MM.1S (cell line): ENCODE data around the gene ZKSCAN1.
A peak's percentile ranks its signal among the peaks of the same experiment; 100 is the strongest.

Source experiments
- DNase-seq: peaks from one replicate; pipeline ENCODE4 v3.0.0-alpha.2; 2015
- H2AFZ ChIP-seq: fragments of 300-600 bp; sonication (generic); 2 replicates; pipeline ENCODE4 v1.6.0; 2016; ENCODE audit warnings: antibody characterized with exemption, low read length
- H3F3A ChIP-seq: fragments of 300-600 bp; sonication (generic); 2 replicates; pipeline ENCODE4 v1.6.1; 2016; ENCODE audit warnings: mild to moderate bottlenecking, antibody characterized with exemption, low read length, moderate library complexity, mixed read lengths; ENCODE audit not compliant: insufficient read depth
- H3K27ac ChIP-seq: fragments of 300-600 bp; sonication (generic); 2 replicates; pipeline ENCODE4 v1.5.1; 2016; ENCODE audit warnings: mild to moderate bottlenecking, low read length
- H3K27me3 ChIP-seq: fragments of 300-600 bp; sonication (generic); replicated peaks from 2 replicates; pipeline ENCODE4 v1.6.0; 2016; ENCODE audit warnings: low read length; ENCODE audit not compliant: insufficient read depth
- H3K36me3 ChIP-seq: fragments of 300-600 bp; sonication (generic); replicated peaks from 2 replicates; pipeline ENCODE4 v1.6.1; 2016; ENCODE audit warnings: mild to moderate bottlenecking, low read length, mixed read lengths; ENCODE audit not compliant: insufficient read depth
- H3K4me1 ChIP-seq: fragments of 300-600 bp; sonication (generic); 2 replicates; pipeline ENCODE4 v1.6.1; 2016; ENCODE audit warnings: low read length, mixed read lengths
- H3K4me2 ChIP-seq: fragments of 300-600 bp; sonication (generic); 2 replicates; pipeline ENCODE4 v1.6.0; 2016; ENCODE audit warnings: low read depth, low read length
- H3K4me3 ChIP-seq: fragments of 300-600 bp; sonication (generic); 2 replicates; pipeline ENCODE4 v1.5.1; 2016; ENCODE audit warnings: low read length, mixed read lengths
- H3K79me2 ChIP-seq: fragments of 300-600 bp; sonication (generic); 2 replicates; pipeline ENCODE4 v1.6.1; 2016; ENCODE audit warnings: mixed run types, low read length, mixed read lengths
- H3K9ac ChIP-seq: fragments of 300-600 bp; sonication (generic); 2 replicates; pipeline ENCODE4 v1.6.1; 2016; ENCODE audit warnings: low read length, mixed read lengths
- H3K9me2 ChIP-seq: fragments of 300-600 bp; sonication (generic); replicated peaks from 2 replicates; pipeline ENCODE4 v1.6.1; 2016; ENCODE audit warnings: mild to moderate bottlenecking, low read length, mixed read lengths; ENCODE audit not compliant: insufficient read depth
- H3K9me3 ChIP-seq: fragments of 300-600 bp; sonication (generic); replicated peaks from 2 replicates; pipeline ENCODE4 v1.6.1; 2016; ENCODE audit warnings: mild to moderate bottlenecking, low read length, mixed read lengths; ENCODE audit not compliant: insufficient read depth
- H4K20me1 ChIP-seq: fragments of 300-600 bp; sonication (generic); 2 replicates; pipeline ENCODE4 v1.6.1; 2016; ENCODE audit warnings: mild to moderate bottlenecking, low read length, moderate library complexity, mixed read lengths; ENCODE audit not compliant: insufficient read depth
- CTCF ChIP-seq: fragments of 300-600 bp; sonication (generic); IDR thresholded peaks from 2 replicates; pipeline ENCODE4 v1.5.1; 2016; ENCODE audit warnings: antibody characterized with exemption, low read length, mixed read lengths
- EZH2 ChIP-seq: fragments of 300-600 bp; sonication (generic); optimal IDR thresholded peaks from 2 replicates; pipeline ENCODE3; 2017; ENCODE audit warnings: low read depth, mild to moderate bottlenecking, antibody characterized with exemption, low read length, mixed read lengths
- EZH2phosphoT487 ChIP-seq: fragments of 300-600 bp; sonication (generic); IDR thresholded peaks from 2 replicates; pipeline ENCODE4 v1.6.1; 2018; ENCODE audit warnings: antibody characterized with exemption, low read length

Gene ZKSCAN1

GRCh38 chr7:100040575-100040974 lies 25.2 kb downstream of the ZKSCAN1 start:
- Histone ChIP-seq H3K4me1 (no peaks in the 10 kb centered on the region), H3K36me3 (no peaks in the 10 kb centered on the region), H3K9me3 (no peaks in the 10 kb centered on the region), H2AFZ (no peak overlapping the region), H3K4me2 (no peak overlapping the region), H3K79me2 (no peaks in the 10 kb centered on the region), H3K27ac (no peak overlapping the region), H3K9ac (no peak overlapping the region), H3K9me2 (no peaks in the 10 kb centered on the region), H3F3A (no peaks in the 10 kb centered on the region), H3K4me3 (no peak overlapping the region), H3K27me3 (no peaks in the 10 kb centered on the region), H4K20me1 (no peaks in the 10 kb centered on the region)
- no peak for TF ChIP-seq CTCF
- TF ChIP-seq EZH2 = no peak
- TF ChIP-seq EZH2phosphoT487 = no peak
- DNase-seq = no peak

DNA sequence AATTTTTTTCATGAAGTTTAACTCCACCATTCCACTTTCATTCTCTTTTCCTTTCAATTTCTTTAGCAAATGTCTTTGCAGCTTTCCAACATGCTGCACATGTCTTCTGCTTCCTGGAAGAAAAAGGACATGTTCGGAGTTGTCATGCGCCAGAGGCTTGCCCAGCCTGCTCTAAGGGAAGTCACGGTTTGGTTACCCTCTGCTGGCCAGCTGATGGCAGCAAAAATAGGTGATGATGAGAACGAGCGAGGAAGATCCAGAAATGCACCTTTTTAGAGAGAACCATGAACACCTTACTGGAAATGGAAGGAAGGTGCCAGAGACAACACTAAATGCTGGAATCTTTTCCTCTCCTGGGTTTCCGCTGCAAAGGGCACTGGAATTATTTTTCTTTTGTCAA lies 29.3 kb downstream of the ZKSCAN1 start:
- H3K79me2 ChIP-seq = no peaks in the 10 kb centered on the region
- no peak overlapping the region for H2AFZ ChIP-seq
- no peaks in the 10 kb centered on the region for H3K36me3 ChIP-seq
- H3K4me2 ChIP-seq = no peak overlapping the region
- H3K9ac ChIP-seq = no peak overlapping the region
- H3K9me2 ChIP-seq = no peaks in the 10 kb centered on the region
- H3K27ac ChIP-seq = no peak overlapping the region
- 0 out of 2 replicates have a peak, but pooled peaks cover 4% of the 10 kb centered on the region for H3K27me3 ChIP-seq
- no peaks in the 10 kb centered on the region for H4K20me1 ChIP-seq
- no peaks in the 10 kb centered on the region for H3K9me3 ChIP-seq
- H3F3A ChIP-seq = no peaks in the 10 kb centered on the region; the same call in 1 of the 2 replicates
- DNase-seq = no peak
- peaks cover 3% of the 10 kb centered on the region; the same call in 1 of the 2 replicates for H3K4me1 ChIP-seq
- TF ChIP-seq CTCF = no peak
- TF ChIP-seq EZH2phosphoT487 = no peak
- TF ChIP-seq EZH2 = no peak
- H3K4me3 ChIP-seq = no peak overlapping the region

GRCh38 chr7:100048680-100049079 lies 33.3 kb downstream of the ZKSCAN1 start:
- TF ChIP-seq CTCF (no peak), EZH2 (no peak), EZH2phosphoT487 (no peak)
- no peak overlapping the region; the same call in 1 of the 2 replicates for H3K4me2 ChIP-seq

More at GRCh38 chr7:100048680-100049079, 33.3 kb downstream of the ZKSCAN1 start:
- Histone ChIP-seq H3K9me2 (no peaks in the 10 kb centered on the region), H4K20me1 (no peaks in the 10 kb centered on the region), H2AFZ (peak overlapping the region; percentile 84; the same call in 1 of the 2 replicates), H3K4me3 (no peak overlapping the region), H3K79me2 (no peaks in the 10 kb centered on the region), H3K27me3 (0 out of 2 replicates have a peak, but pooled peaks cover 4% of the 10 kb centered on the region), H3K9ac (no peak overlapping the region), H3K27ac (no peak overlapping the region), H3K36me3 (no peaks in the 10 kb centered on the region), H3F3A (no peaks in the 10 kb centered on the region; the same call in 1 of the 2 replicates), H3K4me1 (peaks cover 3% of the 10 kb centered on the region; the same call in 1 of the 2 replicates), H3K9me3 (no peaks in the 10 kb centered on the region)
- peak; percentile 7 for DNase-seq
